Hepatocyte (in vitro differentiated cells): ENCODE results near the gene NMNAT2. TPM values are rescaled to one million over a fixed set of nuclear protein-coding genes. Genes with fewer than 3 reads are reported as not detected.

Source experiments
- DNase-seq: peaks from one replicate; pipeline ENCODE4 v3.0.0-alpha.2; 2016; ENCODE audit warnings: low spot score
- H2AFZ ChIP-seq: fragments of 200-600 bp; sonication (generic); 2 replicates; pipeline ENCODE4 v1.6.0; 2016; ENCODE audit warnings: antibody characterized with exemption, mild to moderate bottlenecking
- H3K27ac ChIP-seq: fragments of 200-600 bp; sonication (generic); 2 replicates; pipeline ENCODE4 v1.5.1; 2016; ENCODE audit warnings: mild to moderate bottlenecking
- H3K27me3 ChIP-seq: fragments of 200-600 bp; sonication (generic); 2 replicates; pipeline ENCODE4 v1.6.1; 2016
- H3K36me3 ChIP-seq: fragments of 200-600 bp; sonication (generic); replicated peaks from 2 replicates; pipeline ENCODE4 v1.5.1; 2016; ENCODE audit warnings: low read depth; ENCODE audit not compliant: insufficient read depth
- H3K4me1 ChIP-seq: fragments of 200-600 bp; sonication (generic); 2 replicates; pipeline ENCODE4 v1.5.1; 2016; ENCODE audit warnings: mild to moderate bottlenecking, moderate library complexity; ENCODE audit not compliant: insufficient read depth
- H3K4me2 ChIP-seq: fragments of 200-600 bp; sonication (generic); 2 replicates; pipeline ENCODE4 v1.6.0; 2016
- H3K4me3 ChIP-seq: fragments of 200-600 bp; sonication (generic); 2 replicates; pipeline ENCODE4 v1.5.1; 2016; ENCODE audit warnings: mild to moderate bottlenecking
- H3K79me2 ChIP-seq: fragments of 200-600 bp; sonication (generic); 2 replicates; pipeline ENCODE4 v1.6.0; 2017; ENCODE audit warnings: mild to moderate bottlenecking
- H3K9me2 ChIP-seq: fragments of 200-600 bp; sonication (generic); replicated peaks from 2 replicates; pipeline ENCODE4 v1.6.0; 2017; ENCODE audit warnings: mild to moderate bottlenecking; ENCODE audit not compliant: insufficient read depth
- H3K9me3 ChIP-seq: fragments of 200-600 bp; sonication (generic); 2 replicates; pipeline ENCODE4 v1.5.1; 2016; ENCODE audit warnings: low read depth, mild to moderate bottlenecking
- H4K20me1 ChIP-seq: fragments of 200-600 bp; sonication (generic); 2 replicates; pipeline ENCODE4 v1.6.0; 2016; ENCODE audit warnings: mild to moderate bottlenecking; ENCODE audit not compliant: insufficient read depth, poor library complexity, severe bottlenecking
- EZH2 ChIP-seq: fragments of 200-600 bp; sonication (generic); IDR thresholded peaks from 2 replicates; pipeline ENCODE4 v1.6.1; 2016; ENCODE audit warnings: antibody characterized with exemption, mild to moderate bottlenecking, borderline replicate concordance
- EZH2phosphoT487 ChIP-seq: fragments of 200-600 bp; sonication (generic); IDR thresholded peaks from one replicate; pipeline ENCODE4 v1.6.1; 2018; ENCODE audit warnings: antibody characterized with exemption, mild to moderate bottlenecking, low read depth, moderate library complexity; ENCODE audit not compliant: unreplicated experiment, severe bottlenecking
- WGBS: methylation state at CpG from one replicate; pipeline ENCODE4 v1.1.6; 2016; ENCODE audit warnings: low lambda C conversion rate; ENCODE audit errors: missing lambda C conversion rate; 5-methylcytosine and 5-hydroxymethylcytosine counted together
- polyA plus RNA-seq: library from polyadenylated mRNA; unstranded; fragments of >200 nt; fragmentation: Nextera tagmentation; extraction: Ambion mirVana; gene quantifications from 2 replicates; pipeline ENCODE4 v1.2.1, GENCODE V29; 2016
- total RNA-seq: library from RNA; depleted of rRNA; stranded (reverse); fragments of >200 nt; gene quantifications from 2 replicates; pipeline ENCODE4 v1.2.3, GENCODE V29; 2014
- TF ChIP-seq, protein P1 (sequence below): fragments of 200-600 bp; sonication (generic); IDR thresholded peaks from 2 replicates; pipeline ENCODE4 v1.5.1; 2016; ENCODE audit warnings: antibody characterized with exemption, mild to moderate bottlenecking; ENCODE audit not compliant: poor library complexity

NMNAT2 gene
- total and polyA plus RNA-seq, 2 experiments from 2014 or later = 0.66 to 1.00 TPM

DNA sequence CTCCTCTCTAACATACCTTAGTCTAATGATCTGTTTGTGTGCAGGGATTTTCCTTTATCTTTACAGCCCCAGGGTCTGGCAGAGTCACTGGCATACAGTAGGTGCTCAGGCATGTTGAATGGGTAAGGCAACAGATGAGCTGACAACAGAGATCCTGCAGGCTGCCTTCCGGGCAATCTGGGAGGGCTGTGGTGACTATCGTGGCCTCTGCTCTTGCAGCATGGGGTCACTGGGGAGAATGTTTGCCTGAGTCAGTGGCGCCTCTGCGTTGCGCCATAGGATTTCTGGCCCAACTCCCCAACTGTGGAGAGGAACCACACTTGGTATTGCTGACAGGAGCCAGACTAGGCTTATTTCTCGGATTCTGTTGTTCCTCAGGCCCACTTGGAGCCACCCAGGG lies 138.3 kb downstream of the NMNAT2 start:
- Histone ChIP-seq H2AFZ (no peak overlapping the region), H3K4me1 (peaks cover 16% of the 10 kb centered on the region), H3K9me3 (no peaks in the 10 kb centered on the region), H3K36me3 (no peaks in the 10 kb centered on the region), H3K79me2 (no peaks in the 10 kb centered on the region), H3K27ac (peak overlapping the region; percentile 62), H3K9me2 (no peaks in the 10 kb centered on the region), H3K4me3 (no peak overlapping the region), H3K27me3 (no peaks in the 10 kb centered on the region), H3K4me2 (no peak overlapping the region), H4K20me1 (no peaks in the 10 kb centered on the region)
- 68% methylated on average over 6 of the region's 6 CpGs for WGBS
- peak; percentile 34 for DNase-seq
- TF ChIP-seq EZH2 (no peak), EZH2phosphoT487 (no peak)
- TF ChIP-seq, protein P1, sequence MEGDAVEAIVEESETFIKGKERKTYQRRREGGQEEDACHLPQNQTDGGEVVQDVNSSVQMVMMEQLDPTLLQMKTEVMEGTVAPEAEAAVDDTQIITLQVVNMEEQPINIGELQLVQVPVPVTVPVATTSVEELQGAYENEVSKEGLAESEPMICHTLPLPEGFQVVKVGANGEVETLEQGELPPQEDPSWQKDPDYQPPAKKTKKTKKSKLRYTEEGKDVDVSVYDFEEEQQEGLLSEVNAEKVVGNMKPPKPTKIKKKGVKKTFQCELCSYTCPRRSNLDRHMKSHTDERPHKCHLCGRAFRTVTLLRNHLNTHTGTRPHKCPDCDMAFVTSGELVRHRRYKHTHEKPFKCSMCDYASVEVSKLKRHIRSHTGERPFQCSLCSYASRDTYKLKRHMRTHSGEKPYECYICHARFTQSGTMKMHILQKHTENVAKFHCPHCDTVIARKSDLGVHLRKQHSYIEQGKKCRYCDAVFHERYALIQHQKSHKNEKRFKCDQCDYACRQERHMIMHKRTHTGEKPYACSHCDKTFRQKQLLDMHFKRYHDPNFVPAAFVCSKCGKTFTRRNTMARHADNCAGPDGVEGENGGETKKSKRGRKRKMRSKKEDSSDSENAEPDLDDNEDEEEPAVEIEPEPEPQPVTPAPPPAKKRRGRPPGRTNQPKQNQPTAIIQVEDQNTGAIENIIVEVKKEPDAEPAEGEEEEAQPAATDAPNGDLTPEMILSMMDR = no peak

DNA sequence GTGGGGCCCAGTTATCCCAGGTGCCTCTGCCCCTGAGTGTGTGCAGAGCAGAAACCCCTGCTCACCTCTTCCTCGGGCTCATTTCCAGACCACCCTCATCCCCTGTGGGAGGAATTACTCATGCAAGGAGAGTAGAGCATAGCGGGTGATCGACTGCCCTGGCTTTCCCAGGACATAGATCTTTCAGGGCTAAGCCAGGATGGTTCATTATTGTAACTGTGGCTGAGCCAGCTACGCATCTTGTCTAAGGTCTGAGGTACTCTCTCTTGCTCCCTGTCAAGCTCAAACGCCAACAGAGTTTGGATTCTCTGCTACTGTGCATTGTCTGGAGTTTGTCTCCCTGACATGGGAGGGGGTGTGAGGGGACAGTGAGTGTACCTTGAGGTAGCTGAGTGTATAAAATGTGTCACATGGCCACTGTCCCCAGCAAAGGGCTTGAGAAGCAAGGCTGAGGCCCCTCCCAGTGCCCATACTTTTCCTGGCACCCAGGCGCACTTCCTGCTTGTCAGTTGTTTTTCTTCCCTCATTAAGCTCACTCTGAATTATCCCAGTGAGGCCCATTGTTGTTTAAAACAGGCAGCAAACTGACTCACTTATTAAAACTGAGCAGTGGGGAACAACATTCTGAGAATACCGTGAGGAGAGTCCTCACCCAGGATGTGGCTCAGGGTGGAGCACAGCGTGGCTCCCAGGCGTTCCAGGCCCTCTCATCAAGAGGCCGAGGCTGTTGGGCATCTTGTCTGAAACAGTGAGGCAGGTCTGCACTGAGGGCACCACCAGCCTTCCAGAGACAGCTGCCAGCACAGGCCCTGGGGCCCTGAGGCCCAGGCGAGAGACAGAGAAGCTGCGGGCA lies 139.2 kb downstream of the NMNAT2 start:
- Histone ChIP-seq H3K36me3 (no peaks in the 10 kb centered on the region), H4K20me1 (no peaks in the 10 kb centered on the region), H2AFZ (peak overlapping the region; percentile 9), H3K27me3 (no peaks in the 10 kb centered on the region), H3K4me1 (peaks cover 16% of the 10 kb centered on the region), H3K9me2 (no peaks in the 10 kb centered on the region), H3K4me2 (no peak overlapping the region), H3K27ac (peak overlapping the region; percentile 62), H3K79me2 (no peaks in the 10 kb centered on the region), H3K4me3 (no peak overlapping the region), H3K9me3 (no peaks in the 10 kb centered on the region)
- no peak for DNase-seq
- WGBS = 70% methylated on average over 12 of the region's 12 CpGs
- no peak for TF ChIP-seq EZH2phosphoT487

DNA sequence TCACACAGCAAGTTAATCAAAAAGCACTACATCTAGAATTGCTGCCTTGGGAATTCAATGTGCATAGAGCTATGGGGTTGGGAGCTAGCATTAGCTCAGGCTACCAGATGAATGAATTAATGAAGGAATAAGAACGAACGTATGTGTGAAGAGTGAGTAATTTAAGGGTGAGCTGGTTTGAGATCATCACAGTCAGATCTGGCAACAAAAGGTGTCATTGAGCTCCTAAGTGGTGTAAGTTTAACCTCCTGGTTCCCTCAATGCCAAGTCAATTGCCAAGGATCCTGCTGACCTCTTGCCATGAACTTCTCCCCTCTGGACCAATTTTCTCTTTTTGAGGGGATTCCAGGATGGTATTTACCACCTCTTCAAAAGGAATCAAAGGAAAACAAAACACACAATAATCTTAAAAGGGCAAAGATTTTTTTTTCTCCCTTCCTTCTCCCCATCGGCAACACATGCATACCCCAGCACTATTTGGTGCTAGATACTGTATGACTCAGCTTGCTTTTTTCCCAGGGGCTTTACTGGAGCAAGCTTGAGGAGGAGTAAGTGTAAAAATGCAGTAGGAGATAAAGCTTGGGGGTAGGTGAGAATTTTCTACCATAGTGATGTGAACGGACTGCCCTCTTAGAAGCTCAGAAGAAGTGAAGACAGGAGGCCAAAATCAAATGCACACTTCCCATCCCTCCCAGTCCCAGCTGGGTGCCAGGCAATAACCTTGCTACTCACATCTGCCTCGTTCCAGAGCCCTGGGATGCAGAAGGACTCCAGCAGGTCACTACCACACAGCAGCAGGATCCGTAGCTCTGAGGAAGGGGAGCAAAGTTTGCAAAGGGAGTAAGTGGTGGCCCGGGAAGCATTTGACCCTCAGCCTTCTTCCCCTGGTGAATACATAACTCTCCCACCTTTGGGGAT lies 140.1 kb downstream of the NMNAT2 start:
- 65% methylated on average over 7 of the region's 7 CpGs for WGBS
- Histone ChIP-seq H3K4me3 (no peak overlapping the region), H3K9me2 (no peaks in the 10 kb centered on the region), H2AFZ (no peak overlapping the region), H3K27ac (peak overlapping the region; percentile 68), H3K4me1 (peaks cover 23% of the 10 kb centered on the region), H3K27me3 (no peaks in the 10 kb centered on the region), H3K79me2 (no peaks in the 10 kb centered on the region), H4K20me1 (no peaks in the 10 kb centered on the region), H3K9me3 (no peaks in the 10 kb centered on the region), H3K36me3 (no peaks in the 10 kb centered on the region), H3K4me2 (no peak overlapping the region)
- no peak for TF ChIP-seq EZH2
- TF ChIP-seq, protein P1 = no peak
- no peak for TF ChIP-seq EZH2phosphoT487
- no peak for DNase-seq
